GM12875 (cell line): ENCODE results near the gene MRPS23.

Source experiments
- H3K4me3 ChIP-seq: one replicate; pipeline ENCODE4 v1.5.1; 2011; ENCODE audit warnings: low read depth, low read length, control low read depth
- CTCF ChIP-seq: IDR thresholded peaks from 2 replicates; pipeline ENCODE4 v1.5.1; 2011; ENCODE audit warnings: low read depth, mild to moderate bottlenecking, control low read depth, inconsistent platforms, low read length, moderate library complexity, borderline replicate concordance; ENCODE audit not compliant: insufficient read depth

MRPS23 gene

GRCh38 chr17:57892146-57892819, 42.4 kb upstream of the MRPS23 start:
- no peak overlapping the region for H3K4me3 ChIP-seq
- peak; percentile 98 for TF ChIP-seq CTCF

DNA sequence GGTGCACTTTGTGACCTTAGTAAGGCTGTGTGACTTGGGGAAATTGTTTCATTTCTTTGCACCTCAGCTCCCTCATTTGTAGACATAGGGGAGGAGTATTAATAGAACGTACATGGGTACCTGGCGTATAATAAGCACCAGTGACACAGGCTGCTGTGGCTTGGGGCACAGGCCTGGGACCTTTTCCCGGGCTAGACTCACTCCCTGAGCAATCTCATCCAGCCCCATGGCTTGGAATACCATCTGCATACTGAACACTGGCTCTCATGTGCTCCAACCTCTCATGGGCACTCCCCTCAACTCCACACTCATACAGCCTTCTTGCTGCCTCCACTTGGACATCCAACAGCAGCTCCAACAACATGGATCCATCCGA, 41.0 kb upstream of the MRPS23 start:
- H3K4me3 ChIP-seq: no peak overlapping the region
- no peak for TF ChIP-seq CTCF

- no peak for TF ChIP-seq CTCF
- no peak overlapping the region for H3K4me3 ChIP-seq
Observed at GRCh38 chr17:57889892-57890856, 40.3 kb upstream of the MRPS23 start.

GRCh38 chr17:57889252-57889651, 39.4 kb upstream of the MRPS23 start:
- no peak for TF ChIP-seq CTCF
- H3K4me3 ChIP-seq: no peak overlapping the region

DNA sequence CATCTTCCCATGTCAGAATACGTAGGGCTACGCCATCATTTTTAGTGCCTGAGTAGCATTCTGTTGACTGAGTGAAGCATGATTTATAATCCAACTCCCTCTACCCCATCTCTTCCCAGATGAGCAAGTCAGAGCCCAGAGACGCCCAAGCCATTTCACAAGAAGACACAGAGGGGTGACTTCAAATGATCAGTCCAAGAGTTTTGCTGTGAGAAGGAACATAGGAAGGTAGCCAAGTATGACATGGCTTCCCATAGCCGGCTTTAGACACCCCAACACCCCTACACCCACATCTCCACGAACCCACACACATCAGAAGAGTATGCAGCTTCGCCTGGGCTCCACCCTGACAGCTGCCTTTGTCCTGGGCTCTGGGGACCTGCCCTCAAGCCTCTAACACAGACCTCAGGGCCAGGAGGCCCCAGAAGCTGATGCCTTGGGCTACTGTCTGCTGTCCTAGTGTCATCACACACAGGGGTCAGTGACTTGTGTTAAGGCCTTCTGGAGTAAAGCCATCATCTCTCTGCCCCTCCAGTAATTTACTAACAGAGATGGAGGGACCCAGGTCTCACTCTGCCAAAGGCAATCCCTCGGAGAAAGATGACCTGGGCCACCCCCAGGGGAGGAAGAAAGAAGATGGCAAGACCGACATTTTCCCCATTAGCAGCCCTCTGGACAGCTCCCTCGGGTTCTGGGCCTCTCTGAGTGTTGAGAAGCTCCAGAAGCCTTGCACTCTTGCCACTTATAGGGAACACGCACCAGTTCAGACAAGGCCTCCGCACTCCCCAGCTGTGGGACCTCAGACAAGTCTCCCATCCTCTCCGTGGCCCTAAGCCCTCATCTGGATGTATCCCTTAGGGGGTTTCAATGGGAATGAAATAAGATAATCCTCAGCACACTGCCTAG, 38.7 kb upstream of the MRPS23 start:
- TF ChIP-seq CTCF: no peak

GRCh38 chr17:57887161-57887560, 37.3 kb upstream of the MRPS23 start:
- TF ChIP-seq CTCF: no peak

More for the DNA sequence above, 38.7 kb upstream of the MRPS23 start:
- no peak overlapping the region for H3K4me3 ChIP-seq

More at GRCh38 chr17:57887161-57887560, 37.3 kb upstream of the MRPS23 start:
- no peak overlapping the region for H3K4me3 ChIP-seq
